HG03565 (cell line): ENCODE results near the gene CCDC170.
A peak's percentile ranks its signal among the peaks of the same experiment; 100 is the strongest.
"Not testable (repeated sequence)": the region's sequence is repeated elsewhere in the genome, so short reads cannot be mapped to it uniquely, and the experiment has no call there.

Experiments used
- ATAC-seq: cut with Tn5 transposase; IDR thresholded peaks from one replicate; pipeline ENCODE4 v1.9.1; 2021; ENCODE audit warnings: mild to moderate bottlenecking, moderate library complexity; ENCODE audit not compliant: unreplicated experiment

The CCDC170 gene, protein sequence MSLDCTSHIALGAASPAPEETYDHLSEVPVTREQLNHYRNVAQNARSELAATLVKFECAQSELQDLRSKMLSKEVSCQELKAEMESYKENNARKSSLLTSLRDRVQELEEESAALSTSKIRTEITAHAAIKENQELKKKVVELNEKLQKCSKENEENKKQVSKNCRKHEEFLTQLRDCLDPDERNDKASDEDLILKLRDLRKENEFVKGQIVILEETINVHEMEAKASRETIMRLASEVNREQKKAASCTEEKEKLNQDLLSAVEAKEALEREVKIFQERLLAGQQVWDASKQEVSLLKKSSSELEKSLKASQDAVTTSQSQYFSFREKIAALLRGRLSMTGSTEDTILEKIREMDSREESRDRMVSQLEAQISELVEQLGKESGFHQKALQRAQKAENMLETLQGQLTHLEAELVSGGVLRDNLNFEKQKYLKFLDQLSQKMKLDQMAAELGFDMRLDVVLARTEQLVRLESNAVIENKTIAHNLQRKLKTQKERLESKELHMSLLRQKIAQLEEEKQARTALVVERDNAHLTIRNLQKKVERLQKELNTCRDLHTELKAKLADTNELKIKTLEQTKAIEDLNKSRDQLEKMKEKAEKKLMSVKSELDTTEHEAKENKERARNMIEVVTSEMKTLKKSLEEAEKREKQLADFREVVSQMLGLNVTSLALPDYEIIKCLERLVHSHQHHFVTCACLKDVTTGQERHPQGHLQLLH

GRCh38 chr6:151493804-151494234 is at the start of gene CCDC170:
Gene CCDC170, plus strand, starts transcription at chr6:151494017. Its CDS starts 112 bp downstream, at chr6:151494129.
- ATAC-seq: no peak

GRCh38 chr6:151445482-151445881 is 48.3 kb upstream of the CCDC170 start:
- no peak for ATAC-seq

GRCh38 chr6:151447237-151447636 is 46.6 kb upstream of the CCDC170 start:
- no peak for ATAC-seq

GRCh38 chr6:151448623-151449022 is 45.2 kb upstream of the CCDC170 start:
- no peak for ATAC-seq

DNA sequence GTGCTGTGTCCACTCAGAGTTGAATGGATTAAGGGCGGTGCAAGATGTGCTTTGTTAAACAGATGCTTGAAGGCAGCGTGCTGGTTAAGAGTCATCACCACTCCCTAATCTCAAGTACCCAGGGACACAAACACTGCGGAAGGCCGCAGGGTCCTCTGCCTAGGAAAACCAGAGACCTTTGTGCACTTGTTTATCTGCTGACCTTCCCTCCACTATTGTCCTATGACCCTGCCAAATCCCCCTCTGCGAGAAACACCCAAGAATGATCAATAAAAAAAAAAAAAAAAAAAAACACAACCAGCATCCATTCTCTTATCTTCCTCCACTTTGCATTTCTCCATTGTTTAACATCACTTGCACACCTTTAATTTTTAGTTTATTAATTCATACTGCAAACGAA is 42.9 kb upstream of the CCDC170 start:
- ATAC-seq: not testable (repeated sequence)

- no peak for ATAC-seq
Observed at GRCh38 chr6:151451417-151451949, 42.3 kb upstream of the CCDC170 start.

DNA sequence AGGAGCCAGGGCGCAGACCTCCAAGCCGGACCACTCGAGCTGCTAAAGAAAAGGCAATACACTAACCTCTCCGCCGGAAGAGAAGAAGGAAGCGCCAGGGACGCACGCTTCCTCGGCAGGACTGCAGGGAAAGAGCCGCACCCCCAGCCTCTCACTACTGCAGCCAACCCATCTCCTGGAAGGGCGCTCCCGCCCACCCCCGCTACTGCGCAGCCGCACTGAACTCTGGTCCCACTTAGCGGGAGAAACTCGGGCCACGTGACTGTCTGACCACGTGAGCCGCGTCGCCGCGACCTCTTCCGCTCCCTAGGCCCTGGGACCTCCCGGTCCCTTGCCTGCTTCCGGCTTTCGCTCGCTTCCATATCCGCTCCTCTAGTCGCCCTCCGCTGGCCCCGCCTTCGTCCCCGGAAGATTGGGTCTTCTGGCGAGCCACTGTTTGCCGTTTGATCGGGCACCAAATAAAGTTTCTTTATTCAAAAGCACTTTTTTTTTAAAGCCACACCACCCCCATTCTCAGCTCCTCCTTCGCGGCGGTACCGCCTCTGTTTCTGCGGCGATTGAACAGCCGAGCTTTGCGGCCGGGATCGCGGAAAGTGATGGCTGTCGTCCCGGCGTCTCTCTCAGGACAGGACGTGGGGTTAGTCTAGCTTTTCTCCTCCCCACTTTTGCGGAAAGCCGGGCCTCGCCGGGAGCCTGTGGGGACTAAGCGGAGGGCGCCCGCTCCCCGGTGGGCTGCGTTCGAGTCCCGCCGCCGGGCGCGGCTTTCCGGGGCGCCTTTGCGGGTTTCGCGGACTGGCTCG is 41.7 kb upstream of the CCDC170 start, which contains the start of gene RMND1:
Gene RMND1, minus strand, starts transcription at position 177 of the 800 bp plus-strand sequence. CDS start 6,315 bp downstream, outside the sequence.
- ATAC-seq: peak; percentile 96

- no peak for ATAC-seq
Observed at GRCh38 chr6:151452750-151453427, 40.9 kb upstream of the CCDC170 start.

- ATAC-seq: not testable (repeated sequence)
Observed at GRCh38 chr6:151455751-151456398, 37.9 kb upstream of the CCDC170 start.

DNA sequence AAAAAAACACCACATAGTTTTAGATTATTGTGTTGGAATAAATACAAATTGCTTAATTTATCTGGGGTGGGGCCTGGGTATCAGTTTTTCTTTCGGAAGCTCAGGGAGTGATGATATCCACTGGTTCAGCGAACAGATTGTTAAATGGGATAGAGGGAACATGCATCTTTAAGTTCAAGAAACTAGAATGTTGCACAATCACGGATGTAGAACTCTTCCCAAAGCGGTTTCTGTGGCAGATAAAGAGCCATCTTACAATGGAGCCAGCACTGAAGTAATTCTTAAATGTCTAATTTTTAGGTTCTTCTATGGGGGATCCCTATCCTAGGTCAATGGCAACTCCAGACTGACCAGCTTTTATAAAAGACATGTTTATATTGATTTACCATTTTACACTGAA is 32.1 kb upstream of the CCDC170 start:
- no peak for ATAC-seq

DNA sequence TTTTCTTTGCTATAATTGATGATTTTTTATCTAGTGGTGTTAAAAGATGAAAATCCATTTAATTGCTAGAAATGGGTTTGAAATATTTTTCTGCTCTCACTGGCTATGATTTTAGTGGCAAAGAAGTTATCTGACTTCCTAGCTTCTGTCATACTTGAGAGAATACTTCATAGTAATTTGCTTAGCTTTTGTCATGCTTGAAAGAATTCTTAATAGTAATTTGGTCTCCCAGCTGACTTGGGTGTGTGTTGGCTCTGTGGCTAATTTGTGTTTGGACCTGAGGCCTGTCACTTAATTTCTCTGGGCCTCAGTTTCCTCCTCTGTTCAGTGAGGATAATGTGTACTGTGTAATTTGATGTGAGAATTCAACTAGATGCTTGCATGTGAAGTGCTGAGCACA is 29.1 kb upstream of the CCDC170 start:
- ATAC-seq: no peak

- no peak for ATAC-seq
Observed at GRCh38 chr6:151475653-151476523, 17.9 kb upstream of the CCDC170 start.

DNA sequence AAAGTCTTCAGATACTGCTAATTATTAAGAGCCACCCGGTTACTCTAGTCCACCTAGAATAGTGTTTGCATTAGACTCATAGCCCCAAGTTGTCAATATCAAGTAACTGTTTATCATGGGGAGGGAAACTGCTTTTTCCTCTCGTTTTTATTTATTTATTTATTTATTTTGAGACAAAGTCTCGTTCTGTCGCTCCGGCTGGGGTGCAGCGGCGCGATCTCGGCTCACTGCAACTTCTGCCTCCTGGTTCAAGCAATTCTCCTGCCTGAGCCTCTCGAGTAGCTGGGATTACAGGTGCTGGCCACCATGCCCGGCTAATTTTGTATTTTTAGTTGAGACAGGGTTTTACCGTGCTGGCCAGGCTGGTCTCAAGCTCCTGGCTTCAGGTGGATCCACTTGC is 16.1 kb upstream of the CCDC170 start:
- no peak for ATAC-seq

- no peak for ATAC-seq
Observed at GRCh38 chr6:151478670-151479069, 15.1 kb upstream of the CCDC170 start.

- no peak for ATAC-seq
Observed at GRCh38 chr6:151481786-151482185, 12.0 kb upstream of the CCDC170 start.

- no peak for ATAC-seq
Observed at GRCh38 chr6:151482290-151482689, 11.5 kb upstream of the CCDC170 start.

- no peak for ATAC-seq
Observed at GRCh38 chr6:151483994-151484393, 9.8 kb upstream of the CCDC170 start.

- ATAC-seq: no peak
Observed at GRCh38 chr6:151488226-151488625, 5.6 kb upstream of the CCDC170 start.

GRCh38 chr6:151490996-151491395 is 2.8 kb upstream of the CCDC170 start:
- no peak for ATAC-seq
